Measurements from ENCODE around the gene COL16A1.

COL16A1 gene

GRCh38 chr1:31637915-31638673, 65.7 kb downstream of the COL16A1 start:
- H3K4me3 ChIP-seq (ENCODE audit: low read depth, low read length): no peak overlapping the region
- no peak for DNase-seq (ENCODE audit: low read depth)
- TF ChIP-seq CTCF (IDR thresholded peaks at IDR 0.05; ENCODE audit: low read depth, low read length, missing control alignments): no peak

GRCh38 chr1:31633117-31633516, 70.7 kb downstream of the COL16A1 start:
- H3K4me3 ChIP-seq (ENCODE audit: low read depth, low read length): no peak overlapping the region
- no peak for DNase-seq (ENCODE audit: low read depth)

GRCh38 chr1:31632649-31633048, 71.2 kb downstream of the COL16A1 start:
- DNase-seq (ENCODE audit: low read depth): no peak
- no peak overlapping the region for H3K4me3 ChIP-seq (ENCODE audit: low read depth, low read length)
- no peak for TF ChIP-seq CTCF (IDR thresholded peaks at IDR 0.05; ENCODE audit: low read depth, low read length, missing control alignments)

More at GRCh38 chr1:31633117-31633516, 70.7 kb downstream of the COL16A1 start:
- peak; percentile 62 for TF ChIP-seq CTCF (IDR thresholded peaks at IDR 0.05; ENCODE audit: low read depth, low read length, missing control alignments)

GRCh38 chr1:31628931-31629556, 74.8 kb downstream of the COL16A1 start:
- no peak for TF ChIP-seq CTCF (IDR thresholded peaks at IDR 0.05; ENCODE audit: low read depth, low read length, missing control alignments)
- DNase-seq (ENCODE audit: low read depth): no peak
- H3K4me3 ChIP-seq (ENCODE audit: low read depth, low read length): no peak overlapping the region

- H3K4me3 ChIP-seq (ENCODE audit: low read depth, low read length): no peak overlapping the region
- DNase-seq (ENCODE audit: low read depth): no peak
- no peak for TF ChIP-seq CTCF (IDR thresholded peaks at IDR 0.05; ENCODE audit: low read depth, low read length, missing control alignments)
Measured at GRCh38 chr1:31627930-31628559, 75.8 kb downstream of the COL16A1 start.

- TF ChIP-seq CTCF (IDR thresholded peaks at IDR 0.05; ENCODE audit: low read depth, low read length, missing control alignments): no peak
- no peak for DNase-seq (ENCODE audit: low read depth)
- H3K4me3 ChIP-seq (ENCODE audit: low read depth, low read length): no peak overlapping the region
Measured at GRCh38 chr1:31627301-31627929, 76.4 kb downstream of the COL16A1 start.
